Activated T-cell treated with anti-CD3 and anti-CD28 coated beads, Interleukin-2, amount 50 U/mL, for 72 hours (primary cell): ENCODE data around the gene C4orf51. TPM values are rescaled to one million over a fixed set of nuclear protein-coding genes. Genes with fewer than 3 reads are reported as not detected.

Experiments
- ATAC-seq, 2 donors: fragments of 150-1000 bp; cut with Tn5 transposase; replicated peaks in 1 of 2; 2 replicates each; pipeline ENCODE4 v1.10.0; 2021; ENCODE audit warnings: moderate library complexity in 2 of 2, mild to moderate bottlenecking in 1 of 2
- DNase-seq, 2 donors: peaks; one replicate each; pipeline ENCODE4 v3.0.0; 2021 to 2022; ENCODE audit warnings: mixed read lengths in 1 of 2
- H3K27ac Mint-ChIP-seq: one replicate; pipeline ENCODE4 v1.8.0; 2022; ENCODE audit warnings: mild to moderate bottlenecking, moderate library complexity, mixed read lengths
- H3K27me3 Mint-ChIP-seq: one replicate; pipeline ENCODE4 v1.8.0; 2022; ENCODE audit warnings: low read depth, mixed read lengths
- H3K36me3 Mint-ChIP-seq, 2 donors: one replicate each; pipeline ENCODE4 v1.8.0; 2022; ENCODE audit warnings: mixed read lengths in 2 of 2, mild to moderate bottlenecking in 1 of 2; ENCODE audit not compliant: insufficient read depth in 2 of 2
- H3K4me1 Mint-ChIP-seq: one replicate; pipeline ENCODE4 v1.8.0; 2022; ENCODE audit warnings: low read depth, mixed read lengths
- H3K4me3 Mint-ChIP-seq, 2 donors: one replicate each; pipeline ENCODE4 v1.8.0; 2022; ENCODE audit warnings: mild to moderate bottlenecking in 2 of 2, mixed read lengths in 2 of 2, moderate library complexity in 2 of 2
- H3K9me3 Mint-ChIP-seq, 2 donors: one replicate each; pipeline ENCODE4 v1.8.0; 2022; ENCODE audit warnings: mixed read lengths in 2 of 2
- total RNA-seq, 2 donors: library from RNA; stranded (reverse); gene quantifications; one replicate each; pipeline ENCODE4 v1.2.3, GENCODE V29; 2022

Gene C4orf51
- total RNA-seq, 2 donors from 2014 or later, result not detected

GRCh38 chr4:145770124-145770523, 90.2 kb downstream of the C4orf51 start:
- Mint-ChIP-seq H3K4me1 (peaks cover 36% of the 10 kb centered on the region), H3K27me3 (no peaks in the 10 kb centered on the region), H3K27ac (no peak overlapping the region), H3K9me3 (peaks cover 2 to 7% of the 10 kb centered on the region in 2 donors), H3K4me3 (no peak overlapping the region), H3K36me3 (peaks cover 22 to 51% of the 10 kb centered on the region in 2 donors)
- no peak for ATAC-seq
- DNase-seq, result no peak

- DNase-seq (no peak), ATAC-seq (no peak)
- Mint-ChIP-seq H3K36me3 (peaks cover 20 to 44% of the 10 kb centered on the region in 2 donors), H3K27ac (no peak overlapping the region), H3K4me1 (peaks cover 31% of the 10 kb centered on the region), H3K9me3 (peaks cover 1 to 6% of the 10 kb centered on the region in 2 donors), H3K4me3 (no peak overlapping the region), H3K27me3 (no peaks in the 10 kb centered on the region)
These were observed 92.4 kb downstream of the C4orf51 start for GRCh38 chr4:145772347-145772746.

- Mint-ChIP-seq H3K27ac (peak overlapping the region; percentile 9), H3K4me3 (peak overlapping the region in 1 of 2 donors; percentile 4), H3K27me3 (no peaks in the 10 kb centered on the region), H3K36me3 (peaks cover 16 to 42% of the 10 kb centered on the region in 2 donors), H3K9me3 (no peaks in the 10 kb centered on the region), H3K4me1 (peaks cover 28% of the 10 kb centered on the region)
- DNase-seq (no peak), ATAC-seq (peak; percentile 67 to 79)
These were observed 93.8 kb downstream of the C4orf51 start for GRCh38 chr4:145773581-145774234.

GRCh38 chr4:145774473-145774872, 94.5 kb downstream of the C4orf51 start:
- no peak overlapping the region for H3K4me3 Mint-ChIP-seq
- H3K9me3 Mint-ChIP-seq, result no peaks in the 10 kb centered on the region
- H3K4me1 Mint-ChIP-seq, result peaks cover 28% of the 10 kb centered on the region
- peaks cover 18 to 41% of the 10 kb centered on the region in 2 donors for H3K36me3 Mint-ChIP-seq
- ATAC-seq (no peak), DNase-seq (no peak)
- peak overlapping the region; percentile 38 for H3K27ac Mint-ChIP-seq
- no peaks in the 10 kb centered on the region for H3K27me3 Mint-ChIP-seq

GRCh38 chr4:145775406-145775805, 95.5 kb downstream of the C4orf51 start:
- H3K4me1 Mint-ChIP-seq, result peaks cover 28% of the 10 kb centered on the region
- no peaks in the 10 kb centered on the region for H3K9me3 Mint-ChIP-seq
- DNase-seq (no peak), ATAC-seq (peak in 1 of 2 donors; percentile 40)
- H3K27me3 Mint-ChIP-seq, result no peaks in the 10 kb centered on the region
- no peak overlapping the region for H3K4me3 Mint-ChIP-seq
- H3K36me3 Mint-ChIP-seq, result peaks cover 18 to 45% of the 10 kb centered on the region in 2 donors
- no peak overlapping the region for H3K27ac Mint-ChIP-seq

GRCh38 chr4:145776208-145776607, 96.3 kb downstream of the C4orf51 start:
- DNase-seq (no peak), ATAC-seq (no peak)
- Mint-ChIP-seq H3K9me3 (no peaks in the 10 kb centered on the region), H3K27me3 (no peaks in the 10 kb centered on the region), H3K4me3 (no peak overlapping the region), H3K27ac (no peak overlapping the region), H3K36me3 (peaks cover 18 to 45% of the 10 kb centered on the region in 2 donors), H3K4me1 (peaks cover 29% of the 10 kb centered on the region)

GRCh38 chr4:145779319-145779801, 99.4 kb downstream of the C4orf51 start:
- H3K4me1 Mint-ChIP-seq, result peaks cover 37% of the 10 kb centered on the region
- peaks cover 26 to 55% of the 10 kb centered on the region in 2 donors for H3K36me3 Mint-ChIP-seq
- DNase-seq (no peak), ATAC-seq (no peak)
- no peaks in the 10 kb centered on the region for H3K27me3 Mint-ChIP-seq
- H3K4me3 Mint-ChIP-seq, result no peak overlapping the region
- H3K27ac Mint-ChIP-seq, result no peak overlapping the region
- peaks cover 4 to 13% of the 10 kb centered on the region in 2 donors for H3K9me3 Mint-ChIP-seq

- ATAC-seq, result no peak
- peaks cover 9 to 19% of the 10 kb centered on the region in 2 donors for H3K9me3 Mint-ChIP-seq
- H3K4me1 Mint-ChIP-seq, result peaks cover 44% of the 10 kb centered on the region
- peak overlapping the region; percentile 8 to 12 for H3K4me3 Mint-ChIP-seq
- no peaks in the 10 kb centered on the region for H3K27me3 Mint-ChIP-seq
- peak overlapping the region; percentile 57 for H3K27ac Mint-ChIP-seq
- H3K36me3 Mint-ChIP-seq, result peaks cover 29 to 64% of the 10 kb centered on the region in 2 donors
- no peak for DNase-seq
These were observed 101.4 kb downstream of the C4orf51 start for GRCh38 chr4:145781351-145781750.

Other genes with a start within 250 kb of the C4orf51 start
- gene SMAD1, start 198.3 kb upstream of the C4orf51 start, total RNA-seq, result 1 to 10 TPM; 3.1 to 9.1 TPM
- 10 to 100 TPM; 16.7 to 17.6 TPM for gene MMAA, start 60.8 kb upstream of the C4orf51 start, total RNA-seq